Astrocyte of the cerebellum (primary cell): ENCODE measurements around the gene LSS.

Experiments
- DNase-seq: peaks from one replicate; pipeline ENCODE4 v3.0.0-alpha.2; 2011; ENCODE audit warnings: low read depth
- H3K4me3 ChIP-seq: 2 replicates; pipeline ENCODE4 v1.5.1; 2011; ENCODE audit warnings: mild to moderate bottlenecking, low read depth, low read length, moderate library complexity
- in situ Hi-C: cut with HindIII; loops from 2 replicates; pipeline ENCODE4 v1.10.0; 2017; ENCODE audit warnings: low sequenced_read_pairs
- TF ChIP-seq, protein P1 (sequence below): IDR thresholded peaks from 2 replicates; pipeline ENCODE4 v1.5.1; 2012; ENCODE audit warnings: low read length, low read depth, moderate library complexity, mild to moderate bottlenecking; ENCODE audit errors: missing control alignments

The LSS gene

GRCh38 chr21:46155514-46156377 is 72.8 kb downstream of the LSS start, which contains the start of gene FTCD:
FTCD (minus strand) TSS chr21:46155579; CDS start chr21:46155523, 56 bp downstream.
- TF ChIP-seq, protein P1, sequence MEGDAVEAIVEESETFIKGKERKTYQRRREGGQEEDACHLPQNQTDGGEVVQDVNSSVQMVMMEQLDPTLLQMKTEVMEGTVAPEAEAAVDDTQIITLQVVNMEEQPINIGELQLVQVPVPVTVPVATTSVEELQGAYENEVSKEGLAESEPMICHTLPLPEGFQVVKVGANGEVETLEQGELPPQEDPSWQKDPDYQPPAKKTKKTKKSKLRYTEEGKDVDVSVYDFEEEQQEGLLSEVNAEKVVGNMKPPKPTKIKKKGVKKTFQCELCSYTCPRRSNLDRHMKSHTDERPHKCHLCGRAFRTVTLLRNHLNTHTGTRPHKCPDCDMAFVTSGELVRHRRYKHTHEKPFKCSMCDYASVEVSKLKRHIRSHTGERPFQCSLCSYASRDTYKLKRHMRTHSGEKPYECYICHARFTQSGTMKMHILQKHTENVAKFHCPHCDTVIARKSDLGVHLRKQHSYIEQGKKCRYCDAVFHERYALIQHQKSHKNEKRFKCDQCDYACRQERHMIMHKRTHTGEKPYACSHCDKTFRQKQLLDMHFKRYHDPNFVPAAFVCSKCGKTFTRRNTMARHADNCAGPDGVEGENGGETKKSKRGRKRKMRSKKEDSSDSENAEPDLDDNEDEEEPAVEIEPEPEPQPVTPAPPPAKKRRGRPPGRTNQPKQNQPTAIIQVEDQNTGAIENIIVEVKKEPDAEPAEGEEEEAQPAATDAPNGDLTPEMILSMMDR, result no peak
- in situ Hi-C loops, result no loop called here
- no peak within 1 kb of the TSS for H3K4me3 ChIP-seq
- DNase-seq, result no peak

- DNase-seq, result no peak
- in situ Hi-C loops, result no loop called here
- TF ChIP-seq, protein P1, result no peak
- H3K4me3 ChIP-seq, result no peak overlapping the region
These were observed 73.5 kb downstream of the LSS start for GRCh38 chr21:46154955-46155513.

- H3K4me3 ChIP-seq, result no peak overlapping the region
- TF ChIP-seq, protein P1, result no peak
- in situ Hi-C loops, result no loop called here
- DNase-seq, result no peak
These were observed 74.2 kb downstream of the LSS start for GRCh38 chr21:46154155-46154954.

- no peak overlapping the region for H3K4me3 ChIP-seq
- in situ Hi-C loops, result no loop called here
- TF ChIP-seq, protein P1, result peak; percentile 76
- DNase-seq, result no peak
These were observed 75.1 kb downstream of the LSS start for GRCh38 chr21:46153247-46154154.

DNA sequence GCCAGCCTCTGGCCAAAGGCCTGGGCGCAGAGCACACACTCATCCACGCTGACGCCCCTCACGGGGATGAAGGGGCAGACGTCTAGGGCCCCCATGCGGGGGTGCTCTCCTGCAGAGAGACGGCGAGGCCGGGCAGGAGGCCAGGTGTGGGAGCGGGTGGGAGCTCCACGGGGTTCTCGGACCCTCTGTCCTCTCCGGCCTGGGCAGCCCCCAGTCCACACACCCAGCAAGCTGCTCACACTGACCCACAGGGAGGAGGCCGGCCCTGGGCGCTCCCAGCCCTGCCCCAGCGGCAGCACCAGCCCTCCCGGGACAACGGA is 75.7 kb downstream of the LSS start:
- in situ Hi-C loops, result no loop called here
- no peak for DNase-seq
- TF ChIP-seq, protein P1, result no peak
- no peak overlapping the region for H3K4me3 ChIP-seq
